ENCODE data around the gene HYLS1. TPM values are rescaled to one million over a fixed set of nuclear protein-coding genes. Genes with fewer than 3 reads are reported as not detected.

The HYLS1 gene
- total and polyA plus RNA-seq, 2 experiments from 2014 or later: 14.6 to 25.7 TPM

- Histone ChIP-seq H3K27ac (ENCODE audit: low read depth) (no peak overlapping the region), H2AFZ (no peak overlapping the region), H3K79me2 (replicated peaks; ENCODE audit: insufficient read depth) (no peaks in the 10 kb centered on the region), H3K4me2 (no peak overlapping the region), H3K4me1 (ENCODE audit: insufficient read depth) (peaks cover 13% of the 10 kb centered on the region), H4K20me1 (replicated peaks; ENCODE audit: insufficient read depth) (no peaks in the 10 kb centered on the region), H3K4me3 (no peak overlapping the region), H3K9me2 (ENCODE audit: insufficient read depth) (no peaks in the 10 kb centered on the region), H3K36me3 (ENCODE audit: insufficient read depth) (no peaks in the 10 kb centered on the region), H3F3A (replicated peaks; ENCODE audit: low read depth) (no peaks in the 10 kb centered on the region), H3K27me3 (ENCODE audit: insufficient read depth) (no peaks in the 10 kb centered on the region)
- H3K4me3 Mint-ChIP-seq: no peak overlapping the region
- H3K9me3 Mint-ChIP-seq: no peaks in the 10 kb centered on the region; the same call in 2 of the 3 replicates
- H3K27me3 Mint-ChIP-seq (ENCODE audit: insufficient read depth, low read depth, poor library complexity): peaks cover 15% of the 10 kb centered on the region
- no peaks in the 10 kb centered on the region; the same call in 2 of the 3 replicates for H3K36me3 Mint-ChIP-seq (ENCODE audit: low read depth)
- ATAC-seq (no peak), DNase-seq (ENCODE audit: low spot score) (no peak)
- no peak for TF ChIP-seq ZNF462 (CRISPR knock-in tag; IDR thresholded peaks at IDR 0.05)
- no peak for TF ChIP-seq JUNB (IDR thresholded peaks at IDR 0.05; ENCODE audit: unreplicated experiment)
- TF ChIP-seq ETS1 (IDR thresholded peaks at IDR 0.05): no peak
- no peak for TF ChIP-seq EZH2 (IDR thresholded peaks at IDR 0.05; ENCODE audit: low read depth, unreplicated experiment)
- no peak for TF ChIP-seq ZNF114 (CRISPR knock-in tag; IDR thresholded peaks at IDR 0.05)
- TF ChIP-seq EZH2phosphoT487 (IDR thresholded peaks at IDR 0.05; ENCODE audit: unreplicated experiment): no peak
- no peak for TF ChIP-seq CTCF (conservative IDR thresholded peaks at IDR 0.05; ENCODE audit: low read depth in 2 of 2)
- no peak for TF ChIP-seq CREB1 (CRISPR knock-in tag; IDR thresholded peaks at IDR 0.05; ENCODE audit: low read depth)
- TF ChIP-seq STAT1 (IDR thresholded peaks at IDR 0.05; ENCODE audit: unreplicated experiment): no peak
- TF ChIP-seq POLR2AphosphoS5 (IDR thresholded peaks at IDR 0.05; ENCODE audit: low read depth): no peak
- TF ChIP-seq NANOG (IDR thresholded peaks at IDR 0.05; ENCODE audit: borderline replicate concordance): no peak
- no peak for TF ChIP-seq REST (IDR thresholded peaks at IDR 0.05; ENCODE audit: unreplicated experiment)
- TF ChIP-seq ZNF331 (CRISPR knock-in tag; IDR thresholded peaks at IDR 0.05; ENCODE audit: low read depth): no peak
- H3K27ac Mint-ChIP-seq: no peak overlapping the region
- peaks cover 17% of the 10 kb centered on the region for H3K4me1 Mint-ChIP-seq
Observed at GRCh38 chr11:125945011-125945796, 57.7 kb downstream of the HYLS1 start.

Measured in GM23338 (cell line).